T1000 (cell line): ENCODE results near the gene RELL1.
A peak's percentile ranks its signal among the peaks of the same experiment; 100 is the strongest.

Source experiments
- DNase-seq: peaks from one replicate; lab custom pipeline; 2025; ENCODE audit warnings: mixed read lengths; lab: John Stamatoyannopoulos, UW

Gene RELL1

GRCh38 chr4:37635155-37635554, 51.0 kb downstream of the RELL1 start:
- no peak for DNase-seq

GRCh38 chr4:37634180-37634579, 52.0 kb downstream of the RELL1 start:
- no peak for DNase-seq

- no peak for DNase-seq
These were observed 53.3 kb downstream of the RELL1 start for GRCh38 chr4:37632836-37633235.

GRCh38 chr4:37631551-37631950, 54.6 kb downstream of the RELL1 start:
- DNase-seq = no peak

- DNase-seq = no peak
These were observed 56.5 kb downstream of the RELL1 start for GRCh38 chr4:37629713-37630112.

GRCh38 chr4:37628977-37629609, 57.1 kb downstream of the RELL1 start:
- no peak for DNase-seq

- DNase-seq = no peak
These were observed 58.9 kb downstream of the RELL1 start for GRCh38 chr4:37627263-37627662.

GRCh38 chr4:37625499-37625898, 60.7 kb downstream of the RELL1 start:
- no peak for DNase-seq

- DNase-seq = no peak
These were observed 62.2 kb downstream of the RELL1 start for GRCh38 chr4:37623940-37624339.

- DNase-seq = no peak
These were observed 63.1 kb downstream of the RELL1 start for GRCh38 chr4:37623125-37623524.

- no peak for DNase-seq
These were observed 66.0 kb downstream of the RELL1 start for GRCh38 chr4:37620176-37620575.

- DNase-seq = no peak
These were observed 70.5 kb downstream of the RELL1 start for GRCh38 chr4:37615720-37616063.

GRCh38 chr4:37615059-37615719, 71.0 kb downstream of the RELL1 start:
- no peak for DNase-seq

- no peak for DNase-seq
These were observed 73.4 kb downstream of the RELL1 start for GRCh38 chr4:37612811-37613210.

- DNase-seq = no peak
These were observed 76.5 kb downstream of the RELL1 start for GRCh38 chr4:37609626-37610025.

GRCh38 chr4:37607018-37607417, 79.2 kb downstream of the RELL1 start:
- DNase-seq = no peak

- no peak for DNase-seq
These were observed 80.2 kb downstream of the RELL1 start for GRCh38 chr4:37605843-37606565.

GRCh38 chr4:37604461-37604860, 81.7 kb downstream of the RELL1 start:
- DNase-seq = no peak

- no peak for DNase-seq
These were observed 82.5 kb downstream of the RELL1 start for GRCh38 chr4:37603711-37604110.

GRCh38 chr4:37603070-37603468, 83.1 kb downstream of the RELL1 start:
- peak; percentile 77 for DNase-seq

- DNase-seq = no peak
These were observed 83.6 kb downstream of the RELL1 start for GRCh38 chr4:37602454-37603069.

GRCh38 chr4:37601531-37601930, 84.6 kb downstream of the RELL1 start:
- no peak for DNase-seq
